ENCODE data around the gene GDPD1. TPM values are rescaled to one million over a fixed set of nuclear protein-coding genes. Genes with fewer than 3 reads are reported as not detected.
"Not testable (repeated sequence)": the region's sequence is repeated elsewhere in the genome, so short reads cannot be mapped to it uniquely, and the experiment has no call there.

GDPD1 gene
- total RNA-seq, 2 donors from 2014 or later = 2.2 to 2.6 TPM

DNA sequence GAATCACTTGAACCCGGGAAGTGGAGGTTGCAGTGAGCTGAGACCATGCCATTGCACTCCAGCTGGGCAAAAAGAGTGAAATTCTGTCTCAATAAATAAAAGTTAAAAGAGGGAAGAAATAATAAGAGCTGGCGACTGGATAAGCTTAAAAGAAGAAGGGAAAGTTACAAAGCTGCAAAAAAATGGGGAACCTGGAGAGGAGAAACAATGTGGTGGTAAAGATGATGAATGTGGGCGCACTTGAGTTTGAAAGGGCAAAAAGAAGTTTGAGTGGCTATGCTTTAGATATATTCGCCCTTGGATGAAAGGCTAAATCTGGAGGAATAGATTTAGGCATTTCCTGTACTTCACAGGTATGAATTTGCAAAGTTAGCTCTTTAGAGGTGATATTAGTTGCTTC is 58.1 kb downstream of the GDPD1 start:
- no peak for ATAC-seq (replicated peaks)
- Mint-ChIP-seq H3K27ac (no peak overlapping the region), H3K4me1 (peaks cover 3% of the 10 kb centered on the region), H3K36me3 (ENCODE audit: low read depth) (no peaks in the 10 kb centered on the region), H3K9me3 (no peaks in the 10 kb centered on the region), H3K27me3 (no peaks in the 10 kb centered on the region), H3K4me3 (no peak overlapping the region)

GRCh38 chr17:59284317-59284716 is 64.0 kb downstream of the GDPD1 start:
- Mint-ChIP-seq H3K27ac (no peak overlapping the region), H3K4me1 (peaks cover 5% of the 10 kb centered on the region), H3K27me3 (no peaks in the 10 kb centered on the region), H3K36me3 (ENCODE audit: low read depth) (no peaks in the 10 kb centered on the region), H3K4me3 (no peak overlapping the region), H3K9me3 (no peaks in the 10 kb centered on the region)
- ATAC-seq (replicated peaks) = no peak

DNA sequence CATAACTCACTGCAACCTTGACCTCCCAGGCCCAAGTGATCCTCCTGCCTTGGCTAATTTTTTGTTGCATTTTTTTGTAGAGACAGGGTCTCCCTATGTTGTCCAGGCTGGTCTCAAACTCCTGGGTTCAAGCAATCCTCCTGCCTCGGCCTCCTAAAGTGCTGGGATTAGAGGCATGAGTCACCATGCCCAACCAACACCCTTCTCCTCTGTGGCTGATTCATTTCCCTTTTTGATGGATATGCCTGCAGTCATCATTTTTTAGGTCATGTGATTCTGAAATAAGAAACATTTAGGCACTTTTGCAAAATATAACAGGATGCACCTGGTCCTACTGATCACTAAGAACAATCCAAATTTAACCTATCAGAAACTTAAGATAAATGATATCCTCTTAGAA is 67.1 kb downstream of the GDPD1 start:
- peak; percentile 50 for ATAC-seq (replicated peaks)
- no peaks in the 10 kb centered on the region for H3K9me3 Mint-ChIP-seq

GRCh38 chr17:59287891-59288290 is 67.6 kb downstream of the GDPD1 start:
- no peaks in the 10 kb centered on the region for H3K9me3 Mint-ChIP-seq
- no peaks in the 10 kb centered on the region for H3K36me3 Mint-ChIP-seq (ENCODE audit: low read depth)
- H3K27me3 Mint-ChIP-seq = no peaks in the 10 kb centered on the region
- no peak overlapping the region for H3K4me3 Mint-ChIP-seq
- no peak for ATAC-seq (replicated peaks)
- no peak overlapping the region for H3K27ac Mint-ChIP-seq
- peaks cover 5% of the 10 kb centered on the region for H3K4me1 Mint-ChIP-seq

More for the DNA sequence above, 67.1 kb downstream of the GDPD1 start:
- peaks cover 5% of the 10 kb centered on the region for H3K4me1 Mint-ChIP-seq
- no peak overlapping the region for H3K27ac Mint-ChIP-seq
- no peak overlapping the region for H3K4me3 Mint-ChIP-seq
- no peaks in the 10 kb centered on the region for H3K36me3 Mint-ChIP-seq (ENCODE audit: low read depth)
- no peaks in the 10 kb centered on the region for H3K27me3 Mint-ChIP-seq

- no peak overlapping the region for H3K4me3 Mint-ChIP-seq
- H3K4me1 Mint-ChIP-seq = no peaks in the 10 kb centered on the region
- H3K36me3 Mint-ChIP-seq (ENCODE audit: low read depth) = no peaks in the 10 kb centered on the region
- H3K27ac Mint-ChIP-seq = no peak overlapping the region
- H3K27me3 Mint-ChIP-seq = no peaks in the 10 kb centered on the region
- no peaks in the 10 kb centered on the region for H3K9me3 Mint-ChIP-seq
- no peak for ATAC-seq (replicated peaks)
Measured at GRCh38 chr17:59289981-59290301, 69.6 kb downstream of the GDPD1 start.

- not testable (repeated sequence) for H3K27ac Mint-ChIP-seq; H3K9me3 Mint-ChIP-seq; ATAC-seq (replicated peaks); H3K36me3 Mint-ChIP-seq (ENCODE audit: low read depth); H3K27me3 Mint-ChIP-seq; H3K4me3 Mint-ChIP-seq; H3K4me1 Mint-ChIP-seq
Measured at GRCh38 chr17:59290302-59290998, 70.1 kb downstream of the GDPD1 start.

DNA sequence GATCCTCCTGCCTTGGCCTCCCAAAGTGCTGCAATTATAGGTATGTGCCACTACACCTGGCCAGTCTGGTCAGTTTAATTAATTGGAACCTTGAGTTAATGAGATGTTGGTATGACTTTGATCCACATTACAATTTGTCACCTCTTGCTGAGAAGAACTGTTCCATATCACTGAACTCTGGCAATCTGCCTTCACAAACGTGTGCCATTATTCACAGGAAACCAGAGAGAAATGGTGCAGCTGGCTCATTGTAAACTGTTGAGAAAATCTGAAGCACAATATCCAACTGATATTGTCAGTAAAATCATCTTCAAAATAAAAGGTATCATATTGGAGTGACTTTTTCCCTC is 71.8 kb downstream of the GDPD1 start:
- no peaks in the 10 kb centered on the region for H3K9me3 Mint-ChIP-seq
- no peak overlapping the region for H3K4me3 Mint-ChIP-seq
- H3K36me3 Mint-ChIP-seq (ENCODE audit: low read depth) = no peaks in the 10 kb centered on the region
- H3K27ac Mint-ChIP-seq = no peak overlapping the region
- H3K4me1 Mint-ChIP-seq = no peaks in the 10 kb centered on the region
- ATAC-seq (replicated peaks) = no peak
- H3K27me3 Mint-ChIP-seq = no peaks in the 10 kb centered on the region

DNA sequence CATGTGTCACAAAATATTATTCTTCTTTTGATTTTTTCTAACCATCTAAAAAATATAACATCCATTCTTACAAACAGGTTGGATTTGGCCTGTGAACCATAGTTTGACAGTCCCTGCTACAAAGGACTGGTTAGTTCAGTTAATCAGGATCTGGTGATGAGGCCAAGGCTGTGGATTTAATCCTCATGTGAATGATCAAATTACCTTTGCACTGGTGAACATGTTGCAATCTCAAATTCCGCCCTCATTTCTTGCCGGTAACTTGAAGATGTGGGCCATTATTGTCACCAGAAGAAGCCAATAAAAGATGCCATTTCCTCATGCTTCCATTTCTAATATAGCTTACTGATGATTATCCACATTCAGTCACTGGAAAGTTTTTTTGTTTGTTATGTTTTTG is 75.9 kb downstream of the GDPD1 start:
- no peak overlapping the region for H3K4me3 Mint-ChIP-seq
- no peaks in the 10 kb centered on the region for H3K4me1 Mint-ChIP-seq
- no peaks in the 10 kb centered on the region for H3K27me3 Mint-ChIP-seq
- no peaks in the 10 kb centered on the region for H3K9me3 Mint-ChIP-seq
- no peak for ATAC-seq (replicated peaks)
- H3K27ac Mint-ChIP-seq = no peak overlapping the region
- no peaks in the 10 kb centered on the region for H3K36me3 Mint-ChIP-seq (ENCODE audit: low read depth)

GRCh38 chr17:59298521-59298920 is 78.2 kb downstream of the GDPD1 start:
- Mint-ChIP-seq H3K36me3 (ENCODE audit: low read depth) (no peaks in the 10 kb centered on the region), H3K4me3 (no peak overlapping the region), H3K27ac (no peak overlapping the region), H3K4me1 (no peaks in the 10 kb centered on the region), H3K27me3 (peaks cover 4% of the 10 kb centered on the region), H3K9me3 (no peaks in the 10 kb centered on the region)
- ATAC-seq (replicated peaks) = no peak

DNA sequence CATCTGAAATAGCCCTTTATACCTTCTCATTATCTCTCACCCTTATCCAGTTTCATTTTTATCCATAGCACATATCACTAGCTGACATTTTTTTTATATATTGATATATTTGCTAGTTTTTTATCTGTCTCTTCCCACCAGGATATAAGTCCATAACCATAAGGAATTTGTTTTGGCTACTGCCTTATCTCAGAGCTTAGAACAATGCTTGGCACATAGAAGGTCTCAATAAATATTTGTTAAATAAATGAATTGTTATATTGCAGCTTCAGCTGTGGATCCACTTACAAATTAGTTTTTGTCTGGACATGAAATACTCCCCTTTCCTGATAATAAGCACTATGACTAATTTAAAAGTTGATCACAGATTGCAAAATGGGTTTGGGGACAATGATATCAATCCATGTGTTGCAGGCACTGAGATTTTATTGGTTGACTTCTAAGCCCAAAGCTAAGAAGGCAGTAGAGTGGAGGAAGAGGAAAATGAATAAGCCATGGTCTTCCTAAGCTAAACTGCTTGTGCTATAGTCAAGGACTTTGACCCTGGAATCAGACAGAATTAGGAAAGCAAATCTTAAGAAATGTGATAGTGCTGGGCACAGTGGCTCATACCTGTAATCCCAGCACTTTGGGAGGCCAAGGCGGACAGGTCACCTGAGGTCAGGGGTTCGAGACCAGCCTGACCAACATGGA is 79.2 kb downstream of the GDPD1 start:
- H3K27ac Mint-ChIP-seq = no peak overlapping the region
- no peak overlapping the region for H3K4me3 Mint-ChIP-seq
- H3K9me3 Mint-ChIP-seq = no peaks in the 10 kb centered on the region
- ATAC-seq (replicated peaks) = no peak
- H3K27me3 Mint-ChIP-seq = peaks cover 8% of the 10 kb centered on the region
- H3K4me1 Mint-ChIP-seq = no peaks in the 10 kb centered on the region
- no peaks in the 10 kb centered on the region for H3K36me3 Mint-ChIP-seq (ENCODE audit: low read depth)

DNA sequence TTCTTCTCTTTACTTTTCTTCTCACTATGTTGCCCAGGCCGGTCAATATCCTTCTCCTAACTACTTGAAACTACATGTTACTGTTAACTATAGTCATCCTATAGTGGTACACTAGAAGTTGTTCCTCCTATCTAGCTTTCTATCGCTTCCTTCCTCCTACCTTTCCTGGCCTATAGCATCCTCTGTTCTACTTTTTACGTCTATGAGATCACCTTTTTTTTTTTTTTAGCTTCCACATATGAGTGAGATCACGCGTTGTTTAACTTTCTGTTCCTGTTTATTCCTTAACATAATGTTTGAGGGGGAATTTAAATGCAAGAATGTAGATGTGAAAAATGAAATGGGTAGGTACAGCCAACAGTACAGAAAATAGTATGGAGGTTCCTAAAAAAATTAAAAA is 80.6 kb downstream of the GDPD1 start:
- no peaks in the 10 kb centered on the region for H3K9me3 Mint-ChIP-seq
- H3K4me1 Mint-ChIP-seq = no peaks in the 10 kb centered on the region
- ATAC-seq (replicated peaks) = no peak
- H3K27ac Mint-ChIP-seq = no peak overlapping the region
- H3K27me3 Mint-ChIP-seq = peaks cover 12% of the 10 kb centered on the region
- H3K4me3 Mint-ChIP-seq = no peak overlapping the region
- no peaks in the 10 kb centered on the region for H3K36me3 Mint-ChIP-seq (ENCODE audit: low read depth)

- Mint-ChIP-seq H3K27me3 (peaks cover 12% of the 10 kb centered on the region), H3K4me3 (no peak overlapping the region), H3K36me3 (ENCODE audit: low read depth) (no peaks in the 10 kb centered on the region), H3K27ac (no peak overlapping the region), H3K9me3 (no peaks in the 10 kb centered on the region), H3K4me1 (no peaks in the 10 kb centered on the region)
- no peak for ATAC-seq (replicated peaks)
Measured at GRCh38 chr17:59304811-59305210, 84.5 kb downstream of the GDPD1 start.

DNA sequence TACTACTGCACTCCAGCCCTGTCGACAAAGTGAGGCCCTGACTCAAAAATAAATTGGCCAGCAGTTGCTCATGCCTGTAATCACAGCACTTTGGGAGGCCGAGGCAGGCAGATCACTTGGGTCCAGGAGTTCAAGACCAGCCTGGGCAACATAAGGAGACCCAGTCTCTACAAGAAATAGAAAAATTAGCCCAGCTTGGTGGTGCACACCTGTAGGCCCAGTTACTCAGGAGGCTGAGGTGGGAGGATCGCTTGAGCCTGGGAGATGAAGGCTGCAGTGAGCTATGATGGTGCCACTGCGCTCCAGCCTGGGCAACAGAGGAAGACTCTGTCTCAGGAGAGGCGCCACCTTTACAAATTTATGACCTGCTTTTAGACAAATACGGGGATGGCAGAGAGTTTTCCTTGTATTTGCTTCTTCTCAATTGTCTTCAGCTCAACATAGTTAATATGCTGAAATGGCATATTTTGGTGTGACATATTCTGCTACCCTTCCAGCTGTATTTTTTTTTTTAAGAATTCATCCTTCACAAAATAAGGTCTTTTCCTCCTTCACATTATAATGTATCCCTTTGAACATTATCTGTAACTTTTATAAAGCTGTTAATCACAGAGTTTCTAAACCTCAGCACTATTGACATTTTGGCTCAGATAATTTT is 90.1 kb downstream of the GDPD1 start:
- Mint-ChIP-seq H3K27me3 (no peaks in the 10 kb centered on the region), H3K9me3 (no peaks in the 10 kb centered on the region), H3K4me3 (no peak overlapping the region), H3K4me1 (no peaks in the 10 kb centered on the region), H3K36me3 (ENCODE audit: low read depth) (no peaks in the 10 kb centered on the region), H3K27ac (peak overlapping the region; percentile 18)
- no peak for ATAC-seq (replicated peaks)

DNA sequence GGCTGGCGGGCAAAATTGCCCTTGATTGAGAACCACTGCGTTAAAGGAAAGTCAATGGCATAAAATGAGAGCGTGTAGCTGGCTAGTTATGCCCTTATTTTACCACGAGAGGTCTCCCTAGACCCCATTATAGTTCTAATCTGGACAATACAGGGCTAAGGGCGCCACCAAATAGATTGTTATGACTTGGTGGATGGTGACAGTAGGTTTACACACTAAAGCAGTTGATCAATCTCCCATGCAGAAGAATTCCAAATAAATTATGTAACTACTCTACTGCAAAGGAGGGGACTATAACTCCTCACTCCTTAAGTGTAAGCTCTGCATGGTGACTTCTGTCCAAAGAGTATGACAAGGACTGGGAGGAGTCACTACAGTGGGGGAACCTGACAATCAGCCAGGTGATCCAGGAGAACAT is 90.7 kb downstream of the GDPD1 start:
- Mint-ChIP-seq H3K4me3 (no peak overlapping the region), H3K9me3 (no peaks in the 10 kb centered on the region), H3K4me1 (no peaks in the 10 kb centered on the region), H3K36me3 (ENCODE audit: low read depth) (no peaks in the 10 kb centered on the region), H3K27me3 (no peaks in the 10 kb centered on the region), H3K27ac (peak overlapping the region; percentile 18)
- peak; percentile 96 for ATAC-seq (replicated peaks)

GRCh38 chr17:59311521-59311920 is 91.2 kb downstream of the GDPD1 start:
- H3K27me3 Mint-ChIP-seq; H3K27ac Mint-ChIP-seq; ATAC-seq (replicated peaks); H3K36me3 Mint-ChIP-seq (ENCODE audit: low read depth); H3K9me3 Mint-ChIP-seq; H3K4me1 Mint-ChIP-seq; H3K4me3 Mint-ChIP-seq: not testable (repeated sequence)
